GM12878 (cell line): ENCODE measurements around the gene TSPAN7. TPM values are rescaled to one million over a fixed set of nuclear protein-coding genes. Genes with fewer than 3 reads are reported as not detected.

Experiments
- ATAC-seq: fragments of 200-7000 bp; cut with Tn5 transposase; 3 replicates; pipeline ENCODE4 v1.9.1; 2020; ENCODE audit warnings: mild to moderate bottlenecking, moderate library complexity
- BruUV-seq: library from RNA; stranded (reverse); fragments of 400-500 nt; replicated peaks from 2 replicates; lab custom pipeline; 2021; lab: Mats Ljungman, UMichigan
- CTCF ChIA-PET: fragments of 300-600 bp; sonication (Branson Sonifier 250); formaldehyde crosslinking; extraction: SDS; loops from one replicate; lab custom pipeline; 2021; ENCODE audit warnings: inconsistent platforms; lab: Yijun Ruan, JAX
- POLR2A ChIA-PET: fragments of 350-600 bp; formaldehyde crosslinking; extraction: SDS; loops from one replicate; lab custom pipeline; 2021; ENCODE audit warnings: inconsistent platforms; lab: Charles Lee
- RAD21 ChIA-PET: fragments of 300-600 bp; sonication (Branson Sonifier 250); formaldehyde crosslinking; loops from one replicate; lab custom pipeline; 2023; ENCODE audit warnings: antibody characterized with exemption; ENCODE audit not compliant: unreplicated experiment; lab: Charles Lee
- SMC1A ChIA-PET: fragments of 300-600 bp; sonication (Branson Sonifier 250); formaldehyde crosslinking; loops from one replicate; lab custom pipeline; 2023; ENCODE audit not compliant: unreplicated experiment, uncharacterized antibody; lab: Charles Lee
- DNase-seq: peaks from one replicate; pipeline ENCODE4 v3.0.0-alpha.2; 2011; ENCODE audit warnings: low read depth, low spot score
- FAIRE-seq: peaks from 3 replicates; lab custom pipeline; 2011; peaks lifted over from hg19 to GRCh38; lab: Jason Lieb, UNC
- H2AFZ ChIP-seq: 2 replicates; pipeline ENCODE4 v1.6.0; 2011; ENCODE audit warnings: low read depth, low read length, control low read depth; ENCODE audit not compliant: control insufficient read depth
- H3K27ac ChIP-seq: 2 replicates; pipeline ENCODE4 v1.5.1; 2011; ENCODE audit warnings: control low read depth; ENCODE audit not compliant: control insufficient read depth, insufficient read depth
- H3K27me3 ChIP-seq, 2 experiments: replicated peaks in 1 of 2; 2 replicates each; pipeline versions ENCODE4 v1.6.0 to v1.6.1; 2011; ENCODE audit warnings: low read length in 1 of 2; ENCODE audit not compliant: control insufficient read depth in 2 of 2, insufficient read depth in 2 of 2
- H3K36me3 ChIP-seq, 2 experiments: 2 replicates each; pipeline ENCODE4 v1.5.1; 2011; ENCODE audit warnings: low read length in 1 of 2; ENCODE audit not compliant: control insufficient read depth in 2 of 2, insufficient read depth in 2 of 2
- H3K4me1 ChIP-seq: 2 replicates; pipeline ENCODE4 v1.6.1; 2011; ENCODE audit warnings: mild to moderate bottlenecking, low read length, moderate library complexity, mixed read lengths; ENCODE audit not compliant: control insufficient read depth, insufficient read depth
- H3K4me2 ChIP-seq: 2 replicates; pipeline ENCODE4 v1.6.0; 2011; ENCODE audit warnings: control low read depth; ENCODE audit not compliant: control insufficient read depth, insufficient read depth
- H3K4me3 ChIP-seq: fragments of 200-600 bp; sonication (generic); 2 replicates; pipeline ENCODE4 v1.5.1; 2016
- H3K79me2 ChIP-seq: 2 replicates; pipeline ENCODE4 v1.6.0; 2011; ENCODE audit warnings: low read length; ENCODE audit not compliant: control insufficient read depth, insufficient read depth
- H3K9ac ChIP-seq: 2 replicates; pipeline ENCODE4 v1.8.0; 2011; ENCODE audit warnings: low read length, control low read depth, mixed read lengths; ENCODE audit not compliant: control insufficient read depth, insufficient read depth
- H3K9me3 ChIP-seq: replicated peaks from 3 replicates; pipeline ENCODE4 v1.5.1; 2011; ENCODE audit warnings: mild to moderate bottlenecking, low read length; ENCODE audit not compliant: control insufficient read depth, insufficient read depth
- H4K20me1 ChIP-seq: 2 replicates; pipeline ENCODE4 v1.6.0; 2011; ENCODE audit not compliant: control insufficient read depth, insufficient read depth
- BACH1 ChIP-seq: fragments of 450-650 bp; IDR thresholded peaks from 2 replicates; pipeline ENCODE4 v1.6.1; 2017; ENCODE audit warnings: mild to moderate bottlenecking, borderline replicate concordance
- E2F4 ChIP-seq: IDR thresholded peaks from 2 replicates; pipeline ENCODE4 v1.6.1; 2012; ENCODE audit warnings: low read depth, low read length, improper control_type of control experiment
- IRF4 ChIP-seq: IDR thresholded peaks from 2 replicates; pipeline ENCODE4 v1.6.1; 2011; ENCODE audit warnings: low read depth, low read length
- KDM1A ChIP-seq: fragments of 200-600 bp; sonication (generic); IDR thresholded peaks from 2 replicates; pipeline ENCODE4 v1.6.1; 2016; ENCODE audit warnings: borderline replicate concordance
- MXI1 ChIP-seq: fragments of 150-350 bp; IDR thresholded peaks from 2 replicates; pipeline ENCODE4 v1.6.1; 2011; ENCODE audit warnings: low read depth, mild to moderate bottlenecking, inconsistent platforms, low read length, improper control_type of control experiment
- MYC ChIP-seq: IDR thresholded peaks from 2 replicates; pipeline ENCODE4 v1.6.1; 2011; ENCODE audit warnings: mild to moderate bottlenecking, low read length, moderate library complexity, inconsistent platforms; ENCODE audit not compliant: insufficient read depth, insufficient replicate concordance, insufficient read length, severe bottlenecking
- NR2C1 ChIP-seq: fragments of 450-650 bp; IDR thresholded peaks from 2 replicates; pipeline ENCODE4 v1.6.1; 2017; ENCODE audit warnings: antibody characterized with exemption, mild to moderate bottlenecking, moderate library complexity
- PML ChIP-seq: IDR thresholded peaks from 2 replicates; pipeline ENCODE4 v1.6.1; 2012; ENCODE audit warnings: low read length, inconsistent platforms
- SIX5 ChIP-seq: IDR thresholded peaks from 2 replicates; pipeline ENCODE4 v1.6.1; 2011; ENCODE audit warnings: mild to moderate bottlenecking, low read depth, low read length, moderate library complexity; ENCODE audit not compliant: severe bottlenecking
- SUPT20H ChIP-seq: IDR thresholded peaks from 2 replicates; pipeline ENCODE4 v1.6.1; 2011; ENCODE audit warnings: low read depth, mild to moderate bottlenecking, low read length, moderate library complexity, borderline replicate concordance; ENCODE audit not compliant: control insufficient read depth
- ZNF592 ChIP-seq: fragments of 450-650 bp; IDR thresholded peaks from 2 replicates; pipeline ENCODE4 v1.6.1; 2017; ENCODE audit warnings: mild to moderate bottlenecking, moderate library complexity
- WGBS: methylation state at CpG from one replicate; pipeline ENCODE4 v1.1.6; 2016; ENCODE audit warnings: low lambda C conversion rate; ENCODE audit not compliant: insufficient replicate concordance, insufficient coverage; ENCODE audit errors: missing lambda C conversion rate; 5-methylcytosine and 5-hydroxymethylcytosine counted together
- in situ Hi-C: fragments of 300-500 bp; cut with MboI; formaldehyde crosslinking; loops from 9 replicates; pipeline ENCODE4 v1.14.3; 2018; ENCODE audit warnings: mixed read lengths
- intact Hi-C: fragments of 100-400 bp; cut with micrococcal nuclease; formaldehyde crosslinking; loops from one replicate; pipeline ENCODE4 v1.14.2; 2022; ENCODE audit not compliant: unreplicated experiment
- polyA plus RNA-seq, 11 experiments: library from polyadenylated mRNA; depleted of rRNA in 4 of 11; unstranded in 6 of 11; stranded (reverse) in 5 of 11; fragments of >200 nt; fragmentation: Nextera tagmentation in 4 of 11; fragmentation: Illumina TruSeq in 1 of 11; extraction: Ambion mirVana in 4 of 11; extraction: Trizol in 1 of 11; gene quantifications; 1 replicate in 1 of 11; 2 replicates in 10 of 11; pipeline versions ENCODE4 v1.2.1 to v1.2.3, GENCODE V29; 2011 to 2016; ENCODE audit warnings: inconsistent platforms in 2 of 11, missing spikeins in 2 of 11, low read depth in 1 of 11
- total RNA-seq, 4 experiments: library from RNA; depleted of rRNA in 3 of 4; stranded (reverse); fragments of >200 nt in 3 of 4; fragmentation: Illumina TruSeq in 1 of 4; extraction: Trizol in 1 of 4; gene quantifications; 2 replicates each; pipeline versions ENCODE4 v1.2.1 to v1.2.3, GENCODE V29; 2013 to 2021
- TF ChIP-seq, protein P1 (sequence below): IDR thresholded peaks from 2 replicates; pipeline ENCODE4 v1.6.1; 2011; ENCODE audit warnings: low read depth, low read length, improper control_type of control experiment, borderline replicate concordance
- TF ChIP-seq, protein P2 (sequence below): IDR thresholded peaks from 2 replicates; pipeline ENCODE4 v1.6.1; 2011; ENCODE audit warnings: borderline replicate concordance, low read depth, mild to moderate bottlenecking, moderate library complexity, mixed read lengths, low read length; ENCODE audit not compliant: insufficient read depth; ENCODE audit errors: extremely low read length

TSPAN7 gene
- total and polyA plus RNA-seq, 10 of the 15 experiments (the other 5 are each of a cell fraction or from before 2014, with no cell fraction given), result 0.04 to 0.77 (median 0.14) TPM; not detected in 4

GRCh38 chrX:38660395-38661102, 99.2 kb downstream of the TSPAN7 start:
- Histone ChIP-seq H3K4me2 (no peak overlapping the region), H3K4me1 (peaks cover 8% of the 10 kb centered on the region; the same call in 1 of the 2 replicates), H3K36me3 (no peaks in the 10 kb centered on the region), H2AFZ (no peak overlapping the region), H3K9ac (no peak overlapping the region), H4K20me1 (no peaks in the 10 kb centered on the region), H3K4me3 (no peak overlapping the region), H3K27me3 (no peaks in the 10 kb centered on the region; a peak in 1 of 4 replicates), H3K9me3 (no peaks in the 10 kb centered on the region), H3K79me2 (no peaks in the 10 kb centered on the region), H3K27ac (no peak overlapping the region)
- RAD21 ChIA-PET, result interaction anchor here (0.7 to 1.8 kb wide), 8 partner anchors 9 to 781 kb away, joined by 3 to 17 read pairs (median 4); partner anchors contain the start of gene RPGR
- DNase-seq, result no peak
- CTCF ChIA-PET, result interaction anchor here (0.6 to 3.6 kb wide), 4 partner anchors 10 to 281 kb away, joined by 3 to 17 read pairs (median 10); no protein-coding TSS in a partner anchor
- in situ Hi-C loops, result loop anchor here (10.0 kb wide), 1 partner anchor 484 kb away; no protein-coding TSS in a partner anchor
- 48% methylated on average over 6 of the region's 6 CpGs for WGBS
- SMC1A ChIA-PET, result interaction anchor here (0.7 to 3.2 kb wide), 6 partner anchors 10 to 500 kb away, joined by 3 to 25 read pairs (median 4); no protein-coding TSS in a partner anchor
- no TSS peak for BruUV-seq
- POLR2A ChIA-PET, result interaction anchor here (1.1 kb wide), 1 partner anchor 9 kb away, joined by 4 read pairs; no protein-coding TSS in a partner anchor
- no peak for FAIRE-seq
- intact Hi-C loops, result loop anchor here (5.0 to 10.0 kb wide), 2 partner anchors 494 to 977 kb away; no protein-coding TSS in a partner anchor
- ATAC-seq, result peak; percentile 15
- TF ChIP-seq KDM1A (no peak), SIX5 (no peak), SUPT20H (no peak), IRF4 (no peak), MXI1 (no peak), E2F4 (no peak), MYC (no peak), BACH1 (no peak), NR2C1 (no peak), PML (no peak), ZNF592 (no peak)
- TF ChIP-seq, protein P1, sequence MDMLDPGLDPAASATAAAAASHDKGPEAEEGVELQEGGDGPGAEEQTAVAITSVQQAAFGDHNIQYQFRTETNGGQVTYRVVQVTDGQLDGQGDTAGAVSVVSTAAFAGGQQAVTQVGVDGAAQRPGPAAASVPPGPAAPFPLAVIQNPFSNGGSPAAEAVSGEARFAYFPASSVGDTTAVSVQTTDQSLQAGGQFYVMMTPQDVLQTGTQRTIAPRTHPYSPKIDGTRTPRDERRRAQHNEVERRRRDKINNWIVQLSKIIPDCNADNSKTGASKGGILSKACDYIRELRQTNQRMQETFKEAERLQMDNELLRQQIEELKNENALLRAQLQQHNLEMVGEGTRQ, result no peak
- TF ChIP-seq, protein P2, sequence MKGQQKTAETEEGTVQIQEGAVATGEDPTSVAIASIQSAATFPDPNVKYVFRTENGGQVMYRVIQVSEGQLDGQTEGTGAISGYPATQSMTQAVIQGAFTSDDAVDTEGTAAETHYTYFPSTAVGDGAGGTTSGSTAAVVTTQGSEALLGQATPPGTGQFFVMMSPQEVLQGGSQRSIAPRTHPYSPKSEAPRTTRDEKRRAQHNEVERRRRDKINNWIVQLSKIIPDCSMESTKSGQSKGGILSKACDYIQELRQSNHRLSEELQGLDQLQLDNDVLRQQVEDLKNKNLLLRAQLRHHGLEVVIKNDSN, result no peak
